Neuronal stem cell (in vitro differentiated cells): Measurements from ENCODE around the gene DHDH.

ENCODE experiments used
- DNase-seq: peaks from one replicate; pipeline ENCODE4 v3.0.0-alpha.2; 2013; ENCODE audit warnings: low spot score
- H2AFZ ChIP-seq: one replicate; pipeline ENCODE4 v1.6.1; 2013; ENCODE audit warnings: mild to moderate bottlenecking, low read length, inconsistent platforms
- H2AK5ac ChIP-seq: 2 replicates; pipeline ENCODE4 v1.6.1; 2013; ENCODE audit warnings: low read depth, mild to moderate bottlenecking, inconsistent platforms, low read length, moderate library complexity, mixed read lengths
- H2BK120ac ChIP-seq: 2 replicates; pipeline ENCODE4 v1.6.1; 2013; ENCODE audit warnings: low read depth, mild to moderate bottlenecking, inconsistent platforms, low read length, moderate library complexity, mixed read lengths
- H2BK12ac ChIP-seq: one replicate; pipeline ENCODE4 v1.6.1; 2013; ENCODE audit warnings: low read length, inconsistent platforms
- H2BK15ac ChIP-seq: 2 replicates; pipeline ENCODE4 v1.6.1; 2013; ENCODE audit warnings: mild to moderate bottlenecking, low read length, inconsistent platforms, mixed read lengths
- H2BK5ac ChIP-seq: one replicate; pipeline ENCODE4 v1.6.1; 2013; ENCODE audit warnings: inconsistent platforms, mild to moderate bottlenecking, low read length, moderate library complexity
- H3K14ac ChIP-seq: one replicate; pipeline ENCODE4 v1.6.1; 2013; ENCODE audit warnings: low read length, inconsistent platforms
- H3K18ac ChIP-seq: 2 replicates; pipeline ENCODE4 v1.6.1; 2013; ENCODE audit warnings: low read length, inconsistent platforms
- H3K23ac ChIP-seq: 2 replicates; pipeline ENCODE4 v1.6.1; 2013; ENCODE audit warnings: low read depth, mild to moderate bottlenecking, mixed read lengths, low read length, inconsistent platforms; ENCODE audit not compliant: poor library complexity
- H3K27ac ChIP-seq: replicated peaks from 3 replicates; pipeline ENCODE4 v1.5.1; 2013; ENCODE audit warnings: low read length, inconsistent platforms
- H3K27me3 ChIP-seq, 3 experiments: 2 replicates each; pipeline ENCODE4 v1.6.1; 2013; ENCODE audit warnings: low read length in 3 of 3, mild to moderate bottlenecking in 2 of 3, inconsistent platforms in 1 of 3, low read depth in 1 of 3, mixed read lengths in 1 of 3, moderate library complexity in 1 of 3; ENCODE audit not compliant: control insufficient read depth in 3 of 3, insufficient read depth in 3 of 3
- H3K36me3 ChIP-seq, 2 donors: replicated peaks in 1 of 2; 2 replicates each; pipeline ENCODE4 v1.6.1; 2013; ENCODE audit warnings: low read length in 2 of 2; ENCODE audit not compliant: control insufficient read depth in 2 of 2, insufficient read depth in 2 of 2
- H3K4ac ChIP-seq: 2 replicates; pipeline ENCODE4 v1.6.1; 2013; ENCODE audit warnings: inconsistent platforms, mild to moderate bottlenecking, low read length, moderate library complexity
- H3K4me1 ChIP-seq, 2 donors: 1 replicate in 1 of 2; 2 replicates in 1 of 2; pipeline ENCODE4 v1.6.1; 2013; ENCODE audit warnings: low read length in 2 of 2, low read depth in 1 of 2; ENCODE audit not compliant: control insufficient read depth in 2 of 2, insufficient read depth in 1 of 2
- H3K4me2 ChIP-seq: one replicate; pipeline ENCODE4 v1.6.1; 2013; ENCODE audit warnings: mild to moderate bottlenecking, low read length, inconsistent platforms; ENCODE audit not compliant: insufficient read depth, poor library complexity, severe bottlenecking
- H3K4me3 ChIP-seq, 2 donors: 2 replicates each; pipeline ENCODE4 v1.5.1; 2013; ENCODE audit warnings: low read length in 2 of 2, mild to moderate bottlenecking in 2 of 2, inconsistent platforms in 1 of 2, moderate library complexity in 1 of 2
- H3K79me1 ChIP-seq: one replicate; pipeline ENCODE4 v1.6.1; 2013; ENCODE audit warnings: low read depth, mild to moderate bottlenecking, inconsistent platforms, low read length, moderate library complexity
- H3K9ac ChIP-seq: one replicate; pipeline ENCODE4 v1.6.1; 2013; ENCODE audit warnings: mild to moderate bottlenecking, low read depth, low read length, inconsistent platforms; ENCODE audit not compliant: poor library complexity
- H3K9me3 ChIP-seq, 2 donors: replicated peaks in 1 of 2; 2 replicates each; pipeline versions ENCODE3 to v1.6.1; 2013; ENCODE audit warnings: low read length in 2 of 2, mild to moderate bottlenecking in 2 of 2, inconsistent platforms in 1 of 2, low read depth in 1 of 2, mixed read lengths in 1 of 2, moderate library complexity in 1 of 2; ENCODE audit not compliant: control insufficient read depth in 2 of 2, insufficient read depth in 1 of 2
- H4K8ac ChIP-seq: one replicate; pipeline ENCODE4 v1.6.1; 2013; ENCODE audit warnings: low read depth, mild to moderate bottlenecking, inconsistent platforms, low read length, moderate library complexity
- H4K91ac ChIP-seq: one replicate; pipeline ENCODE4 v1.6.1; 2013; ENCODE audit warnings: low read length, low read depth, mild to moderate bottlenecking, inconsistent platforms; ENCODE audit not compliant: poor library complexity
- WGBS, 2 donors: extraction: QIAGEN DNeasy Blood & Tissue Kit; methylation state at CpG; one replicate each; pipeline ENCODE4 v1.1.7; 2013; ENCODE audit warnings: missing lambda C conversion rate in 2 of 2, mixed read lengths in 1 of 2; ENCODE audit not compliant: insufficient read length in 2 of 2, insufficient replicate concordance in 1 of 2; ENCODE audit errors: extremely low coverage in 2 of 2; 5-methylcytosine and 5-hydroxymethylcytosine counted together

The DHDH gene

GRCh38 chr19:48964205-48965039 lies 30.9 kb downstream of the DHDH start:
- peaks cover 0 to 8% of the 10 kb centered on the region in 2 donors for H3K9me3 ChIP-seq
- peak overlapping the region; percentile 76 for H2AK5ac ChIP-seq
- no peak overlapping the region for H3K23ac ChIP-seq
- H3K27ac ChIP-seq = peak overlapping the region; percentile 80
- H2BK5ac ChIP-seq = peak overlapping the region; percentile 0
- no peak overlapping the region for H3K9ac ChIP-seq
- H3K4me3 ChIP-seq = no peak overlapping the region
- peak overlapping the region; percentile 30 for H2AFZ ChIP-seq
- H3K79me1 ChIP-seq = peaks cover 5% of the 10 kb centered on the region
- WGBS, 2 donors = no CpG with 5 or more reads among the region's 19 CpGs
- H3K4ac ChIP-seq = peak overlapping the region; percentile 69
- no peak for DNase-seq
- H2BK12ac ChIP-seq = peak overlapping the region; percentile 84
- peak overlapping the region; percentile 56 for H2BK120ac ChIP-seq
- H3K36me3 ChIP-seq = peaks cover 16 to 48% of the 10 kb centered on the region in 2 donors
- no peaks in the 10 kb centered on the region for H3K27me3 ChIP-seq
- peak overlapping the region; percentile 73 for H3K18ac ChIP-seq
- peak overlapping the region; percentile 1 for H3K14ac ChIP-seq
- H4K8ac ChIP-seq = no peak overlapping the region
- peak overlapping the region; percentile 40 for H3K4me2 ChIP-seq
- H2BK15ac ChIP-seq = peak overlapping the region; percentile 76
- no peak overlapping the region for H4K91ac ChIP-seq
- peaks cover 17 to 23% of the 10 kb centered on the region in 2 donors for H3K4me1 ChIP-seq

DNA sequence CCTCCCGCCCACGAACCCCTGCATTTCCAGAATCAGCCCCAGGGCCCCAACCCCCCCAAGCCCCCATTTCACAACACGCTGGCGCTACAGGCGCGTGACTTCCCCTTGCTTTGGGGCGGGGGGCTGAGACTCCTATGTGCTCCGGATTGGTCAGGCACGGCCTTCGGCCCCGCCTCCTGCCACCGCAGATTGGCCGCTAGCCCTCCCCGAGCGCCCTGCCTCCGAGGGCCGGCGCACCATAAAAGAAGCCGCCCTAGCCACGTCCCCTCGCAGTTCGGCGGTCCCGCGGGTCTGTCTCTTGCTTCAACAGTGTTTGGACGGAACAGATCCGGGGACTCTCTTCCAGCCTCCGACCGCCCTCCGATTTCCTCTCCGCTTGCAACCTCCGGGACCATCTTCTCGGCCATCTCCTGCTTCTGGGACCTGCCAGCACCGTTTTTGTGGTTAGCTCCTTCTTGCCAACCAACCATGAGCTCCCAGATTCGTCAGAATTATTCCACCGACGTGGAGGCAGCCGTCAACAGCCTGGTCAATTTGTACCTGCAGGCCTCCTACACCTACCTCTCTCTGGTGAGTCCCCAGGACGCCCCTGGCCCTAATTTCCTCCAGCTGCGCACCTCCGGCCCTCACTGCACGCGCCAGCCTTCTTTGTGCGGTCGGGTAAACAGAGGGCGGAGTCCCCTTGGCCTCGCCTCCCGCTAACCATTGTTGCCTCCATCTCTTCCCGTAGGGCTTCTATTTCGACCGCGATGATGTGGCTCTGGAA lies 31.7 kb downstream of the DHDH start, which contains the start of gene FTL:
FTL (plus strand) TSS at position 270 of the 766 bp plus-strand sequence; CDS start at position 469, 199 bp downstream.
- H3K4ac ChIP-seq = peak within 1 kb of the TSS; percentile 69
- no CpG with 5 or more reads among the region's 52 CpGs for WGBS, 2 donors
- H3K4me2 ChIP-seq = peak within 1 kb of the TSS; percentile 59
- H3K4me3 ChIP-seq = peak within 1 kb of the TSS; percentile 63 to 95
- peak within 1 kb of the TSS; percentile 56 for H2BK120ac ChIP-seq
- peak within 1 kb of the TSS; percentile 76 for H2AK5ac ChIP-seq
- peak within 1 kb of the TSS; percentile 76 for H2BK15ac ChIP-seq
- H4K91ac ChIP-seq = no peak within 1 kb of the TSS
- H2BK5ac ChIP-seq = peak within 1 kb of the TSS; percentile 0
- H3K79me1 ChIP-seq = peaks cover 5% of the 10 kb centered on the region
- peak within 1 kb of the TSS; percentile 73 for H3K18ac ChIP-seq
- peaks cover 21 to 52% of the 10 kb centered on the region in 2 donors for H3K36me3 ChIP-seq
- peaks cover 17 to 23% of the 10 kb centered on the region in 2 donors for H3K4me1 ChIP-seq
- peak within 1 kb of the TSS; percentile 1 for H3K14ac ChIP-seq
- peak within 1 kb of the TSS; percentile 84 for H2BK12ac ChIP-seq
- peak; percentile 84 for DNase-seq
- H3K27me3 ChIP-seq = no peaks in the 10 kb centered on the region
- H3K23ac ChIP-seq = peak within 1 kb of the TSS; percentile 92
- H2AFZ ChIP-seq = peak within 1 kb of the TSS; percentile 77
- no peak within 1 kb of the TSS for H4K8ac ChIP-seq
- peak within 1 kb of the TSS; percentile 74 for H3K9ac ChIP-seq
- H3K27ac ChIP-seq = peak within 1 kb of the TSS; percentile 80
- peaks cover 0 to 8% of the 10 kb centered on the region in 2 donors for H3K9me3 ChIP-seq

DNA sequence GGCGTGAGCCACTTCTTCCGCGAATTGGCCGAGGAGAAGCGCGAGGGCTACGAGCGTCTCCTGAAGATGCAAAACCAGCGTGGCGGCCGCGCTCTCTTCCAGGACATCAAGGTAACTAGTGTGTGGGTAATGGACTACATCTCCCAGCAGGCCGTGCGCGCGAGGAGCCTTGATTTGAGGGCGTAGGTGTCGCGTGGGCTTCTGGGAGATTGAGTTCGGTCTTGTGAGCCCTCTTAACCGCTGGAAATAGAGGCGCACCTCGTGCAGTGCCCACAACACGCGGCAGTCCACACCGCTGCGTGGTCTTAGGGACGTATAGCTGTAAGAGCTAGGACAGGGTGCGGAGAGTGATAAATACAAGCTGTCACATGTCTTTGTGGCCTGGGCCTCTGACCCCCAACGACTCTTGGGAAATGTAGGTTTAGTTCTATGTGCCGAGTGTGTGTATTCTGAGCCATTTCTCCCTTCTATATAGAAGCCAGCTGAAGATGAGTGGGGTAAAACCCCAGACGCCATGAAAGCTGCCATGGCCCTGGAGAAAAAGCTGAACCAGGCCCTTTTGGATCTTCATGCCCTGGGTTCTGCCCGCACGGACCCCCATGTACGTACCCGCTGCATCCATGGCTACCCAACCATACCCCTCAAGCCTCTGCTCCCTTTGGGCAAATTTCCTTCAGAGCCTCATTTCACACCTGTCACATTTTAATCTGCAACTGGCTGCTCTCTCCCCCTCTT lies 32.5 kb downstream of the DHDH start:
- H3K9me3 ChIP-seq = peaks cover 0 to 8% of the 10 kb centered on the region in 2 donors
- H3K4me2 ChIP-seq = peak overlapping the region; percentile 59

More for the DNA sequence above, 32.5 kb downstream of the DHDH start:
- H2BK120ac ChIP-seq = no peak overlapping the region
- H3K9ac ChIP-seq = peak overlapping the region; percentile 74
- WGBS, 2 donors = no CpG with 5 or more reads among the region's 36 CpGs
- H3K14ac ChIP-seq = no peak overlapping the region
- no peak overlapping the region for H2AK5ac ChIP-seq
- H3K18ac ChIP-seq = peak overlapping the region; percentile 68
- peak overlapping the region; percentile 63 to 95 for H3K4me3 ChIP-seq
- peak; percentile 86 for DNase-seq
- H3K27ac ChIP-seq = peak overlapping the region; percentile 40
- H4K91ac ChIP-seq = no peak overlapping the region
- H3K36me3 ChIP-seq = peaks cover 23 to 54% of the 10 kb centered on the region in 2 donors
- H3K79me1 ChIP-seq = peaks cover 3% of the 10 kb centered on the region
- peak overlapping the region; percentile 77 for H2AFZ ChIP-seq
- no peak overlapping the region for H2BK5ac ChIP-seq
- H3K4me1 ChIP-seq = peaks cover 17 to 25% of the 10 kb centered on the region in 2 donors
- H3K23ac ChIP-seq = peak overlapping the region; percentile 92
- H4K8ac ChIP-seq = no peak overlapping the region
- H3K4ac ChIP-seq = no peak overlapping the region
- H3K27me3 ChIP-seq = no peaks in the 10 kb centered on the region
- H2BK12ac ChIP-seq = no peak overlapping the region
- H2BK15ac ChIP-seq = no peak overlapping the region
